AG08395 (cell line): ENCODE results near the gene CCHCR1.

Experiments
- DNase-seq: peaks from one replicate; pipeline ENCODE4 v3.0.0; 2012; ENCODE audit warnings: mixed read lengths, low spot score

The CCHCR1 gene

DNA sequence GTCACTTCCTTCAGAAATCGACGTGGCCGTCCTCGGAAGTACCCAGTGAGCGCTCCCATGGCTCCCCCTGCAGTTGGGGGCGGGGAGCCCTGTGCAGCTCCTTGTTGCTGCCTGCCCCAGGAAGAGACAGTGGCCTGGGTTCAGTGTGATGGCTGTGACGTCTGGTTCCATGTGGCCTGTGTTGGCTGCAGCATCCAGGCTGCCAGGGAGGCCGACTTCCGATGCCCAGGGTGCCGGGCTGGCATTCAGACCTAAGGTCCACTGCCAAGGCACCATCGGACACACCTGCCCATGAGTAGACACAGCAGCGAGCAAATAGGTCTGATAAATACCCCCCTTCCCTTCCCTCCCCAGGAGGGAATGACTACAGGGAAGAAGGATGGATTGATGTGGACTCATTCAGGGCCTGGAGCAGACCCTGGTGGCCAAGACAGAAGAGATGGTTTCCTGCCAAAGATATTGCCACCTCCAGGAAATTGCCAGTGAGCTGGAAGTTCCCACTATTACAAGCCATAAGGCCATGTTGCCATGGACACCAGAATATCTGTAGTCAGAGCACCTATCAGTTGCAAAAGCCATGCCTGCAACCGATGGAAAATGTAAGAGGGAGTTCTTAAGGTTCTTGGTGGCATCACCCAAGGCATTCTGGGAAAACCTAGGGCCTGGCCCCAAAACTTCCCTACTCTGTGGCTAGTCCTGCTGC lies 5.0 kb upstream of the CCHCR1 start:
- DNase-seq = no peak

DNA sequence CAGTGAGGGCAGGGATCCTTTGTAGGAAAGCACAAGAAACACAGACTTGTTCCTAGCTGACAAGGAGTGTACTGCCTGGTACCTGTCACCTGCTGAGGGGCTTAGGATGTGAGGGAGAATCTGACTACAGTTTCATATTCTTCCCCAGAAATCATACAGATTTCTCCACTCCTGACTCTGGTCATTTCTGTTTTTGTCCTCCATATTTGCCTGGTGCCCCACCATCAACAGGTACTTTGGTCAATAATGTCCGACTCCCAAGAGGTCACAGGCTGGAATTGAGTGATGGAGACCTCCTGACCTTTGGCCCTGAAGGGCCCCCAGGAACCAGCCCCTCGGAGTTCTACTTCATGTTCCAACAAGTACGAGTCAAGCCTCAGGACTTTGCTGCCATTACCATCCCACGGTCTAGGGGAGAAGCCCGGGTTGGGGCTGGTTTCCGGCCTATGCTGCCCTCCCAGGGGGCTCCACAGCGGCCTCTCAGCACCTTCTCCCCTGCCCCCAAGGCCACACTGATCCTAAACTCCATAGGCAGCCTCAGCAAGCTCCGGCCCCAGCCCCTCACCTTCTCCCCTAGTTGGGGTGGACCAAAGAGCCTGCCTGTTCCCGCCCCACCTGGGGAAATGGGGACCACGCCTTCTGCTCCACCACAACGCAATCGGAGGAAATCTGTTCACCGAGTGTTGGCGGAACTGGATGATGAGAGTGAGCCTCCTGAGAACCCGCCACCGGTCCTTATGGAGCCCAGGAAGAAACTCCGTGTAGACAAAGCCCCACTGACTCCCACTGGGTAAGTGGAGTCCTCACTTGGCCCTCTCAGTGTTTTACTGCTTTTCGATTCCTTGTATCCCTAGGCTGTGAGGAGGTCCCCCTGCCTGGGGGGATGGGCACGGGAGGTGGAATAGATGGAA lies 3.9 kb upstream of the CCHCR1 start:
- DNase-seq = no peak

DNA sequence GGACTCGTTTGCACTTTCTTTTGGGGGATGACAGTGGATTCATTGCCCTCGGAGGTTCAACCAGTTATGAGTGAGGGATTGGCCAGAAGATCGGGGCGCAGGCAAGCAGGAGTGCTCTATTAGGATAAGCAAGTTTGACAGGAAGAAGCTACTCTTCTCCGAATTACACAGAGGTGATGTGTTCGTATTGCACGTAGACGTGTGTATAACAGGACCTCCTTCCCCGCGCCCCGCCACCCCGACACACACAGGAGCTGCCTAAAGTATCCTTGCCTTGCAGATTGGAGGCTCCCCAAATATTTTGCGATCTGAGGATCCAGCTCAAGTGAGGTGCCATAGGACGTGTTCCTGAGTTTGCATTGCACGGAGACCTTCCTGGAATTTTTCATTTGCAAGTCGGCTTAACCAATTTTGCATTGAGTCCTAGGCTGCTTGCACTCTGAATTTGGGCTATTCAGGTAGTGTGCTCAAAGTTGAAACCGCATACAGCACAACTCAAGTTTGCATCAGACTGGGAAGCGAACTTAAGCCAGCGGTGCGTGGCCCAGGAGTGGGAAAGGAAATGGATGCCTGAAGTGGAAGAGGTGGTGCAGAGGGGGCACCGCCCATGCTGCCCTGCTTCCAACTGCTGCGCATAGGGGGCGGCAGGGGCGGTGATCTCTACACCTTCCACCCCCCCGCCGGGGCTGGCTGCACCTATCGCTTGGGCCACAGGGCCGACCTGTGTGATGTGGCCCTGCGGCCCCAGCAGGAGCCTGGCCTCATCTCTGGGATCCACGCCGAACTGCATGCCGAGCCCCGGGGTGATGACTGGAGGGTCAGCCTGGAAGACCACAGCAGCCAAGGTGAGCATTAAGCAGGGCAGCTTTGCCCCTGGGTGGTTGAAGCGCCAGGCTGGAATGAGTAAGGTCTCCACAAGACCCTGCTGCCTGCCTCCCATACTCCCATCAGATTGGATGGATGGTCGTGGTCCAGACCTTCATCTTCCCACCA lies 1.6 kb upstream of the CCHCR1 start:
- no peak for DNase-seq

GRCh38 chr6:31158140-31158862 lies 699 bp upstream of the CCHCR1 start, which contains the start of gene TCF19:
TSS of gene TCF19 (plus strand) at chr6:31158589. CDS start at chr6:31159470, 881 bp downstream.
- peak; percentile 100 for DNase-seq

- no peak for DNase-seq
These were observed 961 bp downstream of the CCHCR1 start for GRCh38 chr6:31156641-31157040.

GRCh38 chr6:31154436-31154835 lies 3.2 kb downstream of the CCHCR1 start:
- DNase-seq = no peak

GRCh38 chr6:31152781-31153180 lies 4.8 kb downstream of the CCHCR1 start:
- no peak for DNase-seq

- no peak for DNase-seq
These were observed 7.7 kb downstream of the CCHCR1 start for GRCh38 chr6:31149827-31150447.

GRCh38 chr6:31145386-31145785 lies 12.2 kb downstream of the CCHCR1 start:
- DNase-seq = no peak

DNA sequence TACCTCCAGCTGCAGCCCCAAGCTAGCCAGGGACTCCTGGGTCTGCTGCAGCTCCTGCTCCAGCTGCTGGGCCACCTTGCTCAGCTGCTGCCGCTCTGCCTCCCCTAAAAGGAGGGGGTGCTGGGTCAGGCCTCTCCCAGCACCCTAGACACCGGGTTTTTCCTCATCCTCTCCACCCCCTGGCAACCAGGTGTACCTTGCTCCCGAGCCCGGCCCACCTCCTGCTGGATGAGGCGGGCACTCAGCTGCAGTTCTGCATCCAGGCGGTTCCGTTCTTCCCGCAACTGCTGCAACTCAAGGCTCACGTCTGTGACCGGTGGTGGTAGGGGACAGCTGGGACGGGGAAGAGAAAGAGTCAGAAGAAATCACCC lies 12.6 kb downstream of the CCHCR1 start:
- no peak for DNase-seq

- DNase-seq = no peak
These were observed 13.2 kb downstream of the CCHCR1 start for GRCh38 chr6:31144296-31144969.

- peak; percentile 50 for DNase-seq
These were observed 14.5 kb downstream of the CCHCR1 start for GRCh38 chr6:31143148-31143547.

GRCh38 chr6:31142361-31142761 lies 15.2 kb downstream of the CCHCR1 start:
- DNase-seq = no peak

GRCh38 chr6:31140643-31141042 lies 17.0 kb downstream of the CCHCR1 start:
- DNase-seq = no peak

DNA sequence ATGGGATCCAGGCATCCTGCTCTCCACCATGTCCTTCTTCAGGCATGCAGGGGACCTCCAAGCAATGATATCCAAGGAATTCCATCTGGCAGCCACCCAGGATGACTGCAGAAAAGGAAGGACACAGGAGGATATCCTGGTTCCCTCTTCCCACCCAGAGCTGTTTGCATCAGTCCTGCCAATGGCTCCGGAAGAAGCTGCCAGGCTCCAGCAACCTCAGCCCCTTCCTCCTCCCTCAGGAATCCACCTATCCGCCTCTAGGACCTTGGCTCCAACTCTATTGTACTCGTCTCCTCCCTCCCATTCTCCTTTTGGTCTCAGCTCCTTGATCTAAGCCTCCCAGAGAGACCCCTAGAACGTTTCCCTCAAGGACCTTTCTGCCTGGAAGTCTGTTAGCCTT lies 18.0 kb downstream of the CCHCR1 start:
- peak; percentile 33 for DNase-seq

DNA sequence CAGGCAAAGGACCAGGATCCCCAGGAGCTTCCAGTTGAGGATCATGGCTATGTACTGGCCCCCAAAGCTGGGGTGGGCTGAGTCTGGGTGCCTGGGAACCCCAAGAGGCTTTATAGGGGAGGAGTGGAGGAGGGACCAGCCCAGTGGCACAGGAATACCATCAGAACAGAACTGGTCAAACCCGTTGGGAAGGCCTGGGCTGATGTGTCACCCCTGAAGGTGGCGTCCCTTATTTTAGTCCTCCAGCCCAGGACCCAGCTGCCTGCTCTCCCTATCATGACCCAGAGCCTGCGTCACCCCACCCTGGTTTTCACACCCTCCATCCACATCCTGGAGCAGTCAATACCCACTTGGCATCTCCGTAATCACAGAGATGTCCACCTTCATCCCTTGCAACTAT lies 18.6 kb downstream of the CCHCR1 start, which contains the start of gene PSORS1C2:
TSS of gene PSORS1C2 (minus strand) at position 85 of the 400 bp plus-strand sequence. CDS start at position 45, 40 bp downstream.
- DNase-seq = no peak

- no peak for DNase-seq
These were observed 21.9 kb downstream of the CCHCR1 start for GRCh38 chr6:31135710-31136109.

DNA sequence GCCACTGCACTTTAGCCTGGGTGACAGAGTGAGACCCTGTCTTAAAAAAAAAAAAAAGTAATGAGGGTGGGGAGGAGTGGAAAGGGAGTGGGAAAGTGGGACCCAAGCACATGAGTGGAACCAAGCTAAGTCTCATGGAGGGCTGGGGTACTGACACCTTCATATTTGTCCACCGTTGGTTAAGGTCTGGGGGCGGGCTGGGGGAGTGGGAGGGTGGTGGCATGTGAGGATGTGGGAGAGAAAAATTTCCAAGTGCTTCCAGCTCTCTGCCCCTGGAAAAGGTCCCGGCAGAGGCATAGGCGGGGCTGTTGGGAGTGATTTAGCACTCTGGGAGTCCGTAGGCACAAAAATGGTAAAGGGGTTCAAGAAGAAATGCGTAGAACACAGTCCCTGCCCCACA lies 24.8 kb downstream of the CCHCR1 start:
- no peak for DNase-seq

DNA sequence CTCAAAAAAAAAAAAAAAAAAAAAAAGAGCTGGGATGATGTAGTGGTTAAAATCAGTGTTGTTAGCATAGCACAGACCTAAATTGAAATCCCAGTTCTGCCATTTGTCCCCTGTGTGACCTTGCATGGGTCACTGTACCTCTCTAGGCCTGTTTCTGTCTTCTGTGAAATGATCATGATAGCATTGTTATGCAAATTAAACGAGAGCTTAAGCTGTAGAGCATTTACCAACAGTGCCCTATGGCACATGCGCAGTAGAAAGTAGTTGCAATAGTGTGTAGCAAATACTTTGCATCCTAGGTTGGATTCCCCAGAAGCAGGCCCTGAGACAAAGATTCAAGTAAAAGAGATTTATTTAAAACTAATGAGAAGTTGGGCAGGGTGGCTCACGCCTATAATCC lies 26.0 kb downstream of the CCHCR1 start:
- no peak for DNase-seq

DNA sequence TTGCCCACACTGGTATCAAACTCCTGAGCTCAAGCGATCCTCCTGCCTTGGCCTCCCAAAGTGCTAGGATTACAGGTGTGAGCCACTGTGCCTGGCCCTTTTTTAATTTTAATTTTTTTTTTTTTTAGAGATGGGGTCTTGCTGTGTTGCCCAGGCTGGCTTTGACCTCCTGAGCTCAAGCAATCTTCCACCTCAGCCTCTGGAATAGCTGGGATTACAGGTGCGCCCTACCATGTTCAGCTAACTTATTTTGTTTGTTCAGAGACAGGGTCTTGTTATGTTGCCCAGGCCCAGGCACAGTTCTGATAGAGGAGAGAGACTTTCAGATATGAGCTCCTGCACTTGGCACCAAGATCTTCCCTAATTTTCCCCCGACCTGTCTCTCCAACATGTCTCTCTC lies 26.9 kb downstream of the CCHCR1 start:
- no peak for DNase-seq
